Transverse colon (tissue), 4 donors: ENCODE results near the gene LRRTM3.

Experiments
- CTCF ChIP-seq, 5 experiments: fragments of 200-600 bp in 3 of 5; fragments of 450-650 bp in 2 of 5; sonication (generic) in 3 of 5; IDR thresholded peaks; 1 replicate in 2 of 5; 2 replicates in 3 of 5; pipeline ENCODE4 v1.5.1; 2016 to 2017; ENCODE audit warnings: antibody characterized with exemption in 5 of 5, inconsistent platforms in 3 of 5, mild to moderate bottlenecking in 2 of 5, moderate library complexity in 1 of 5
- POLR2A ChIP-seq: fragments of 450-650 bp; IDR thresholded peaks from one replicate; pipeline ENCODE4 v1.6.1; 2016; ENCODE audit warnings: antibody characterized with exemption, mild to moderate bottlenecking, moderate library complexity
- POLR2AphosphoS5 ChIP-seq, 3 donors: sonication (generic); formaldehyde crosslinking; IDR thresholded peaks; one replicate each; pipeline ENCODE4 v1.6.1; 2016; ENCODE audit warnings: antibody characterized with exemption in 3 of 3

- TF ChIP-seq CTCF (IDR thresholded peaks at IDR 0.05) (no peak), POLR2AphosphoS5 (IDR thresholded peaks at IDR 0.05) (no peak), POLR2A (no peak)
Measured at GRCh38 chr10:67045404-67045803, 119.6 kb downstream of the LRRTM3 start.
